HG03139 (cell line): ENCODE results near the gene PRELID3B.
"Not testable (repeated sequence)": the region's sequence is repeated elsewhere in the genome, so short reads cannot be mapped to it uniquely, and the experiment has no call there.

ENCODE experiments used
- ATAC-seq: cut with Tn5 transposase; IDR thresholded peaks from one replicate; pipeline ENCODE4 v1.9.1; 2021; ENCODE audit not compliant: unreplicated experiment

The PRELID3B gene

GRCh38 chr20:59050437-59050836, 7.9 kb upstream of the PRELID3B start:
- no peak for ATAC-seq

GRCh38 chr20:59048681-59049030, 6.1 kb upstream of the PRELID3B start:
- no peak for ATAC-seq

- no peak for ATAC-seq
These were observed 5.5 kb upstream of the PRELID3B start for GRCh38 chr20:59047938-59048680.

GRCh38 chr20:59046862-59047261, 4.3 kb upstream of the PRELID3B start:
- no peak for ATAC-seq

DNA sequence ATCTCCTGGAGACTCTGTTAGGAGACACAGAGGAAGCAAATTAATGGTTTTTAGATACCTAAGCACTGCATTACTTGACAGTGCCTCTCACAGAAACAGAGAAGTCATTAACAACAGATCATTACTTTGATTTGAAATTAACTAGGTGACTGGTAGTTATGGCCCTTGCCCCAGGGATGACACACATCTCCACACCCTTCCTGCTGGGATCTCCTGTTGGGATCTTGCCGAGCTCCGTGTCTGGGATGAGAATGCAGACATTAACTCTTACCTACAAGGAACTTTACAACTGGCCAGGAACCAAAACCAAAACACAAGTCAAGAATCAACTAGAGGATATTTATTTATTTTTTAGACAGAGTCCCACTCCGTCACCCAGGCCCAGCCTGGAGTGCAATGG, 2.2 kb upstream of the PRELID3B start:
- no peak for ATAC-seq

GRCh38 chr20:59044295-59044694, 1.7 kb upstream of the PRELID3B start:
- no peak for ATAC-seq

DNA sequence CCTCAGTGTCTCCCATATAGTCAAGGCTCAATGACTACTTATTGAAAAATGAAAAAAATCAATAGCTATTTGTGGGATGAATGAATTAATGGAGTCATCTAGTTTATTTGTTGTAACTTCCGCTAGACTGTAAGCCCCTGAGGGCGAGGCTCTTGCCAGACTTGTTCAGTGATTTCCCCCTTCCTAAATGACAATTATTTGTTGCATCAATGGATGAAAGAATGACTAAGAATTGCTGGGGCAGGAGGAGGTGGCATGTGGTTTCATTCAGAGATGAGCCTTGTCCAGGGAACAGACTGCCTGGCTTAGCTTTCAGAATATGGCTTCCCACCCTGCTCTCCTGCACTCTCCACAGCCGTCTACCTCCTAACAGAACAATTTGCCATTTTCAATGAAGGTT, 1.1 kb upstream of the PRELID3B start:
- ATAC-seq, result no peak

DNA sequence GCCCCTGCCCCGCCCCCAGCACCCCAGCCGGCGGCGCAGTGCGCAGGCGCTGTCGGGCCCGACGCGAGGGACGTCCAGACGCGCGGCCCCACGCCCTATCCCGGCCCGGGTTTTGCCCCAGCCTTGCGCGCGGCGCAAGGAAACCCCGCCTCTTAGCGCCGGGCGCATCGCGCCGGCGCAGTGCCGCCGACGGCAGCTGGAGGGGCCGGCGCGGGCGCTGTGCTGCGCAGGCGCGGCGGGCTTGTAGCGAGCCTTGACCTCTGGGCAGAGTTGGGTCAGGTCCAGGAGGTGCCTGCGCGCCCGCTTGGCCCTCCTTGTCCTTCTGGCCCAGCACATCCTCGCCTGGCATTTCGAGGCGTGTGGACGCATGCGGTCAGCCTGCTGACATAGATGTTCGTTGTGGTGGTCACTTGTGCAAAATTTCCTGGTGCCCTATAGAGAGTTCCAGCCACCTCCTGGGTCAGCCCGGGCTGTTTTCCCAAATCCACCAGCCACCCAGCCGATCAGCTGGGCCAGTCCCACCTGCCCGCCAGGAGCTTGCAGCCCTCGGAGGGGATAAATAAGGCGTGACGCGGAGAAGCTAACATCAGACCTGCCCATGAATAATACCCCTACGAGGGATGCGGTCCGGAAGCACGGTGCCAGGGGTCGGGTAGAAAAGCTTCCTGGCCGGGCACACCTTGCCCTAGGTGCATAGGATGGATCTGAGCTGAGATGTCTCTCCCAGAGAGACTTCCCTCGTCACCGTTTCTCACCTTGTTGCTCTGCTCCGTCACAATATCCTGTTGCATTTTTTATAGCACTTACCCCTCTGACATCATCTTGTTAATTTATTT, 428 bp upstream of the PRELID3B start:
- peak; percentile 88 for ATAC-seq

GRCh38 chr20:59041487-59041886, 1.1 kb downstream of the PRELID3B start:
- ATAC-seq, result not testable (repeated sequence)

GRCh38 chr20:59040667-59041066, 1.9 kb downstream of the PRELID3B start:
- no peak for ATAC-seq

DNA sequence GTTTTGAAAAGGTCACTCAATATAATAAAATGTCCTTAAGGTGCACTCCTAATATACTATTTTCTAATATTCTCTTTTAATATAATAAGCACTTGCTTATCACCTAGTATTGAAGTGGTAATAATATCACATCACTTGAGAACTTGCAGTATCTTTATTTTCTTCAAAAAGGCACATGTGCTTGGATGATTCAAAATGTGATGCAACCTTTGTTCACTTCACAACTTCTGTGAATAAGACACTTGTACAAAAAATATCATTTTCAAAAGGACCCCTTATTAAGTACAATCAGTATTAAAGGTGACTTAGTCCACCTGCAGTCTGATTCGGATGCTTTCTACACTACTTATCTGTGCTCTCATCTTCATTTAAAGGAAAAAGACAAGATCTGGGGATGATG, 3.4 kb downstream of the PRELID3B start:
- no peak for ATAC-seq

- no peak for ATAC-seq
These were observed 5.2 kb downstream of the PRELID3B start for GRCh38 chr20:59037386-59037785.

DNA sequence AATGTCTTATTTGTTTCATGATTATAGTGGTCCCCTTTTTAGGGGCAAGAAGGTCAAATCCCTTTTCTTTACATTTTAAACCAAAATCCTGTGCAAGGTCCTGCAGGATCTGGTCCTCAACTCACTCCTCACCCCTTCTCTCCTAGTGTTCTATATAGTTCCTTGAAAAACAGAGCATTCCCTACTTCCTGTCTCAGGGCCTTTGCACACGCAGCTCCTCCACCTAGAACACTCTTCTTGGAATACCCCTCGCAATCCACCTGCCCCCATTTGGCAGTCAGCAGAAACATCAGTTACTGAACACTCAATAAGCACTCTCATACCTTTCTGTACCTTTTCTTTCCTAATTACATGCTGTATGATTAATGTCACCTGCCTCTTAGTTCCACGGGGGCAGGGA, 7.2 kb downstream of the PRELID3B start:
- no peak for ATAC-seq

- ATAC-seq, result no peak
These were observed 8.9 kb downstream of the PRELID3B start for GRCh38 chr20:59033616-59034165.

GRCh38 chr20:59033093-59033492, 9.5 kb downstream of the PRELID3B start:
- ATAC-seq, result no peak

GRCh38 chr20:59032713-59033059, 9.9 kb downstream of the PRELID3B start:
- ATAC-seq, result no peak

GRCh38 chr20:59032023-59032712, 10.4 kb downstream of the PRELID3B start, which contains the start of gene ATP5F1E:
Gene ATP5F1E (minus strand): TSS chr20:59032335. CDS start chr20:59032251, 84 bp downstream.
- peak; percentile 95 for ATAC-seq

DNA sequence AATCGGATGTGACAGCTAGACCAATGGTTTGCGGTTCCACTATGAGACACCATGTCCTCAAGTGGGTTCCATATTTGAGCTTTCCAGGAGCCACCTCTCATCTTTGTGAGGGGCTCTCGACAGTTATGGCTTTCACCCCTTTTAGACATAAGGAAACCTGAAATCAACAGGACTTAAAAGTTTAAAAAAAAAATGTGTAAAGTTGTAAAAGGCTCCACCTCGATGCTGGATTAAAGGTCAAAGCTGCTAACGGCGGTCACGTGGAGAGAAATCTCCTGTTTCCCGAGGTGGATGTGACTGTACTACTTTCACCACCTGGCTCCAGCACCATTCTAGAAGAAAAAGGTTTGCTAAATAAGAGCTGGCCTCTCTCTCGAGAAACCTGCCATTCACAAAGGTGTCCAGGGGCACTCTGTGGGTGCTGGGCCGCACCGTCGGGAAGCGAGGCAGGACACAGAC, 11.0 kb downstream of the PRELID3B start:
- no peak for ATAC-seq

- no peak for ATAC-seq
These were observed 11.5 kb downstream of the PRELID3B start for GRCh38 chr20:59030911-59031563.

DNA sequence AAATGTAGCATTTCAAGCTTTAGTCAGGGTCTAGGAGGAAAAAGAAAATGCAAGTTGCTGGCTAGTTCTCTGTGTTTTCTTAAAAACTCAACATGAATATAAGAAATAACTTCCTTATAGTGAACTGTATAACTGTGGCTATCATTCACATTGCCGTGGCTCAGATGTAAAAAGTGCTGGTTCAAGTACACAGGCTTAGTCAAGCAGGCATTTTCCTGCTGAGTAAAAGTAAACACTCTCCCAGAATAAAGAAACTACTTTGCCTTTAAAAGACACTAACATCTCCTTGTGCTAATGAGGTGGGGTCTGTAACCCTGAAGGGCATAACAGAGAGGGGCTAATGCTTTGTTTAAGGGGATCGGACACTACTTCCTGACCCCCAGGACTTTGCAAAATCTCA, 13.8 kb downstream of the PRELID3B start:
- ATAC-seq, result no peak
